CD14-positive monocyte (primary cell): ENCODE data around the gene ITIH3. TPM values are rescaled to one million over a fixed set of nuclear protein-coding genes. Genes with fewer than 3 reads are reported as not detected.

Source experiments
- DNase-seq, 3 donors: peaks; one replicate each; pipeline ENCODE4 v3.0.0-alpha.2; 2011 to 2022
- H2AFZ ChIP-seq: 2 replicates; pipeline ENCODE4 v1.6.0; 2012; ENCODE audit warnings: mild to moderate bottlenecking, low read depth, low read length, inconsistent platforms; ENCODE audit not compliant: insufficient read depth, poor library complexity, severe bottlenecking
- H3K27ac ChIP-seq, 2 donors: 1 replicate in 1 of 2; 2 replicates in 1 of 2; pipeline ENCODE4 v1.5.1; 2012 to 2013; ENCODE audit warnings: low read length in 2 of 2, control low read depth in 1 of 2, inconsistent platforms in 1 of 2, low read depth in 1 of 2, mild to moderate bottlenecking in 1 of 2
- H3K27me3 ChIP-seq, 2 donors: one replicate each; pipeline versions ENCODE4 v1.6.0 to v1.6.1; 2011 to 2013; ENCODE audit warnings: low read length in 2 of 2; ENCODE audit not compliant: control insufficient read depth in 2 of 2, insufficient read depth in 2 of 2
- H3K36me3 ChIP-seq, 2 donors: replicated peaks in 1 of 2; 1 replicate in 1 of 2; 2 replicates in 1 of 2; pipeline versions ENCODE4 v1.5.1 to v1.6.1; 2012 to 2013; ENCODE audit warnings: low read length in 2 of 2, control low read depth in 1 of 2, inconsistent platforms in 1 of 2, mild to moderate bottlenecking in 1 of 2; ENCODE audit not compliant: insufficient read depth in 2 of 2, control insufficient read depth in 1 of 2
- H3K4me1 ChIP-seq, 2 donors: 1 replicate in 1 of 2; 2 replicates in 1 of 2; pipeline versions ENCODE4 v1.5.1 to v1.6.1; 2012 to 2013; ENCODE audit warnings: low read length in 2 of 2, control low read depth in 1 of 2, inconsistent platforms in 1 of 2, mild to moderate bottlenecking in 1 of 2, moderate library complexity in 1 of 2; ENCODE audit not compliant: insufficient read depth in 2 of 2, control insufficient read depth in 1 of 2
- H3K4me2 ChIP-seq: replicated peaks from 2 replicates; pipeline ENCODE3; 2012; ENCODE audit warnings: low read length, moderate library complexity, mild to moderate bottlenecking; ENCODE audit not compliant: poor library complexity, severe bottlenecking; ENCODE audit errors: extremely low read depth
- H3K4me3 ChIP-seq, 3 experiments: fragments of 200-600 bp in 1 of 3; sonication (generic) in 1 of 3; replicated peaks in 1 of 3; 1 replicate in 2 of 3; 2 replicates in 1 of 3; pipeline ENCODE4 v1.5.1; 2011 to 2013; ENCODE audit warnings: low read length in 3 of 3, mild to moderate bottlenecking in 3 of 3, control low read depth in 2 of 3, low read depth in 2 of 3, inconsistent platforms in 1 of 3, moderate library complexity in 1 of 3
- H3K79me2 ChIP-seq: 2 replicates; pipeline ENCODE4 v1.6.0; 2012; ENCODE audit warnings: mild to moderate bottlenecking, control low read depth, inconsistent platforms, low read length, moderate library complexity; ENCODE audit not compliant: insufficient read depth
- H3K9ac ChIP-seq: 2 replicates; pipeline ENCODE4 v1.6.0; 2017; ENCODE audit warnings: low read length, mild to moderate bottlenecking; ENCODE audit not compliant: insufficient read depth, poor library complexity, severe bottlenecking
- H3K9me3 ChIP-seq, 2 donors: replicated peaks in 1 of 2; 1 replicate in 1 of 2; 2 replicates in 1 of 2; pipeline versions ENCODE4 v1.5.1 to v1.6.1; 2012 to 2013; ENCODE audit warnings: low read length in 2 of 2, control low read depth in 1 of 2; ENCODE audit not compliant: control insufficient read depth in 1 of 2, insufficient read depth in 1 of 2
- H4K20me1 ChIP-seq: 2 replicates; pipeline ENCODE4 v1.6.0; 2012; ENCODE audit warnings: mild to moderate bottlenecking, low read length, control low read depth, moderate library complexity; ENCODE audit not compliant: insufficient read depth
- H3K27ac Mint-ChIP-seq, 7 donors: one replicate each; pipeline ENCODE4 v1.8.0; 2020; ENCODE audit warnings: mild to moderate bottlenecking in 7 of 7, mixed read lengths in 7 of 7, moderate library complexity in 6 of 7, inconsistent platforms in 2 of 7
- H3K27me3 Mint-ChIP-seq, 3 donors: one replicate each; pipeline ENCODE4 v1.8.0; 2021 to 2022; ENCODE audit warnings: low read depth in 3 of 3, mild to moderate bottlenecking in 3 of 3, mixed read lengths in 3 of 3, moderate library complexity in 3 of 3, inconsistent platforms in 1 of 3
- H3K36me3 Mint-ChIP-seq, 2 donors: one replicate each; pipeline ENCODE4 v1.8.0; 2020; ENCODE audit warnings: mixed read lengths in 2 of 2, inconsistent platforms in 1 of 2, mild to moderate bottlenecking in 1 of 2
- H3K4me1 Mint-ChIP-seq: one replicate; pipeline ENCODE4 v1.8.0; 2020; ENCODE audit warnings: mild to moderate bottlenecking, mixed read lengths
- H3K4me3 Mint-ChIP-seq, 2 donors: one replicate each; pipeline ENCODE4 v1.8.0; 2020; ENCODE audit warnings: mild to moderate bottlenecking in 2 of 2, mixed read lengths in 2 of 2, moderate library complexity in 1 of 2
- H3K9me3 Mint-ChIP-seq, 7 donors: one replicate each; pipeline ENCODE4 v1.8.0; 2020 to 2022; ENCODE audit warnings: mixed read lengths in 7 of 7, mild to moderate bottlenecking in 6 of 7, moderate library complexity in 6 of 7, inconsistent platforms in 2 of 7
- CTCF ChIP-seq: fragments of 200-600 bp; IDR thresholded peaks from one replicate; pipeline ENCODE4 v1.8.0; 2022; ENCODE audit warnings: antibody characterized with exemption, mild to moderate bottlenecking
- WGBS: methylation state at CpG from one replicate; pipeline ENCODE4 v1.1.5; 2013; ENCODE audit warnings: missing lambda C conversion rate; ENCODE audit not compliant: insufficient coverage; 5-methylcytosine and 5-hydroxymethylcytosine counted together
- intact Hi-C, 2 donors: fragments of 100-400 bp; cut with micrococcal nuclease; formaldehyde crosslinking; loops; one replicate each; pipeline versions ENCODE4 v1.15.0 to v1.15.1; 2023
- polyA plus RNA-seq, 3 donors: library from polyadenylated mRNA; depleted of rRNA in 1 of 3; unstranded in 2 of 3; stranded (reverse) in 1 of 3; fragments of 300-500 nt in 2 of 3; fragments of >200 nt in 1 of 3; fragmentation: Illumina TruSeq in 2 of 3; gene quantifications; 1 replicate in 2 of 3; 2 replicates in 1 of 3; pipeline ENCODE4 v1.2.3, GENCODE V29; 2012 to 2021

ITIH3 gene
- polyA plus RNA-seq, 3 donors, result 0.07 TPM; not detected in 2

GRCh38 chr3:52827866-52828376, 33.3 kb downstream of the ITIH3 start:
- H3K9ac ChIP-seq, result no peak overlapping the region
- WGBS, result 95% methylated on average over 8 of the region's 10 CpGs
- Mint-ChIP-seq H3K4me3 (no peak overlapping the region), H3K4me1 (peaks cover 8% of the 10 kb centered on the region), H3K27ac (no peak overlapping the region), H3K36me3 (peaks cover 8 to 21% of the 10 kb centered on the region in 2 donors), H3K27me3 (peaks cover 0 to 6% (median 0%) of the 10 kb centered on the region in 3 donors), H3K9me3 (no peaks in the 10 kb centered on the region)
- no peaks in the 10 kb centered on the region for H3K27me3 ChIP-seq
- peaks cover 5 to 17% of the 10 kb centered on the region in 2 donors for H3K36me3 ChIP-seq
- intact Hi-C loops, result no loop called here
- no peak overlapping the region for H3K4me3 ChIP-seq
- no peak overlapping the region for H3K4me2 ChIP-seq
- H3K79me2 ChIP-seq, result no peaks in the 10 kb centered on the region
- H2AFZ ChIP-seq, result no peak overlapping the region
- H3K4me1 ChIP-seq, result no peaks in the 10 kb centered on the region
- DNase-seq, result no peak
- no peak for TF ChIP-seq CTCF
- no peaks in the 10 kb centered on the region for H4K20me1 ChIP-seq
- H3K9me3 ChIP-seq, result no peaks in the 10 kb centered on the region
- no peak overlapping the region for H3K27ac ChIP-seq

DNA sequence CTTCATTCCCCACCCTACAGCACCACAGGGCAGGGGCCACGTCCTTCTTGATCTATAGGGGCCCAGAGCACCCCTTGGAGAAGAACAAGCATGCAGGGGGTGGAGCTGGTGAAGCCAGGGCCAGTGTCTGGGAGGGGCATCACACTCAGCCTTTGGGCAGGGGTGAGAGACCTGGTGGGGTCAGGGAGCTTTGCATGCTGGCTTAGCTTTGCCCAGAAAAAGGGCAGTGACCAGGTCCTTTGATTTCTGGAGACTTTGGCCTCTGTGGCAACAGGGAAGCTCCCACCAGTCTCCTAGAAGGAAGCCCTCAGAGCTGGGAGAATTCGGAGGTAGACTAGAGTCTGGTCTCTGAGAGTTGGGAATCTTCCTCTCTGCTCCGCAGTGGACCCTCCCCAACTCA, 34.9 kb downstream of the ITIH3 start:
- DNase-seq, result no peak
- Histone ChIP-seq H2AFZ (no peak overlapping the region), H3K36me3 (peaks cover 5 to 19% of the 10 kb centered on the region in 2 donors), H4K20me1 (no peaks in the 10 kb centered on the region), H3K27ac (no peak overlapping the region), H3K4me2 (no peak overlapping the region), H3K4me3 (no peak overlapping the region), H3K9me3 (no peaks in the 10 kb centered on the region), H3K9ac (no peak overlapping the region), H3K79me2 (no peaks in the 10 kb centered on the region), H3K4me1 (no peaks in the 10 kb centered on the region), H3K27me3 (no peaks in the 10 kb centered on the region)
- H3K9me3 Mint-ChIP-seq, result no peaks in the 10 kb centered on the region
- no peak overlapping the region for H3K27ac Mint-ChIP-seq
- 100% methylated on average over 1 of the region's 3 CpGs for WGBS
- peaks cover 13 to 18% of the 10 kb centered on the region in 2 donors for H3K36me3 Mint-ChIP-seq
- no peak overlapping the region for H3K4me3 Mint-ChIP-seq
- intact Hi-C loops, result no loop called here
- H3K27me3 Mint-ChIP-seq, result peaks cover 0 to 6% (median 0%) of the 10 kb centered on the region in 3 donors
- TF ChIP-seq CTCF, result no peak
- peaks cover 8% of the 10 kb centered on the region for H3K4me1 Mint-ChIP-seq
